ENCODE measurements around the gene REXO1.
"Not testable (repeated sequence)": the region's sequence is repeated elsewhere in the genome, so short reads cannot be mapped to it uniquely, and the experiment has no call there.

GRCh38 chr19:1878583-1878982 is 30.3 kb upstream of the REXO1 start:
- not testable (repeated sequence) for TF ChIP-seq CTCF, POLR2AphosphoS5 (IDR thresholded peaks at IDR 0.05)
